Liver (tissue), 9 donors: Measurements from ENCODE around the gene TOP2A. TPM values are rescaled to one million over a fixed set of nuclear protein-coding genes. Genes with fewer than 3 reads are reported as not detected.
A peak's percentile ranks its signal among the peaks of the same experiment; 100 is the strongest.

Source experiments
- DNase-seq: peaks from one replicate; pipeline ENCODE4 v3.0.0-alpha.2; 2017; ENCODE audit warnings: low spot score
- H3K27ac ChIP-seq, 2 donors: one replicate each; pipeline ENCODE4 v1.7.0; 2013; ENCODE audit warnings: inconsistent platforms in 2 of 2, low read length in 2 of 2, control low read depth in 1 of 2, low read depth in 1 of 2, mild to moderate bottlenecking in 1 of 2
- H3K27me3 ChIP-seq, 4 donors: one replicate each; pipeline versions ENCODE4 v1.6.1 to v1.7.0; 2013; ENCODE audit warnings: low read length in 3 of 4, inconsistent platforms in 1 of 4, mild to moderate bottlenecking in 1 of 4, moderate library complexity in 1 of 4; ENCODE audit not compliant: control insufficient read depth in 4 of 4, insufficient read depth in 4 of 4
- H3K36me3 ChIP-seq, 4 donors: one replicate each; pipeline versions ENCODE4 v1.6.1 to v1.7.0; 2013; ENCODE audit warnings: low read length in 3 of 4, mild to moderate bottlenecking in 3 of 4, low read depth in 1 of 4, moderate library complexity in 1 of 4; ENCODE audit not compliant: control insufficient read depth in 4 of 4, insufficient read depth in 3 of 4
- H3K4me1 ChIP-seq, 4 donors: one replicate each; pipeline versions ENCODE4 v1.6.1 to v1.7.0; 2013; ENCODE audit warnings: low read length in 3 of 4, mild to moderate bottlenecking in 3 of 4, moderate library complexity in 1 of 4; ENCODE audit not compliant: control insufficient read depth in 4 of 4, insufficient read depth in 4 of 4
- H3K4me3 ChIP-seq, 3 donors: one replicate each; pipeline versions ENCODE4 v1.6.1 to v1.7.0; 2013; ENCODE audit warnings: low read length in 3 of 3, control low read depth in 1 of 3, low read depth in 1 of 3, mild to moderate bottlenecking in 1 of 3
- H3K9ac ChIP-seq, 2 donors: one replicate each; pipeline ENCODE4 v1.7.0; 2013; ENCODE audit warnings: low read length in 2 of 2, mild to moderate bottlenecking in 2 of 2, moderate library complexity in 2 of 2, control low read depth in 1 of 2, low read depth in 1 of 2
- H3K9me3 ChIP-seq, 4 donors: one replicate each; pipeline versions ENCODE4 v1.6.1 to v1.7.0; 2013; ENCODE audit warnings: low read length in 3 of 4; ENCODE audit not compliant: control insufficient read depth in 4 of 4
- EGR1 ChIP-seq, 2 donors: IDR thresholded peaks; 2 replicates each; pipeline ENCODE4 v1.6.1; 2016 to 2018; ENCODE audit warnings: antibody characterized with exemption in 2 of 2, low read depth in 2 of 2
- FOXA1 ChIP-seq: IDR thresholded peaks from 2 replicates; pipeline ENCODE4 v1.6.1; 2016; ENCODE audit warnings: antibody characterized with exemption
- FOXA2 ChIP-seq: IDR thresholded peaks from 2 replicates; pipeline ENCODE4 v1.6.1; 2016; ENCODE audit warnings: antibody characterized with exemption
- GABPA ChIP-seq, 2 donors: IDR thresholded peaks in 1 of 2; conservative IDR thresholded peaks in 1 of 2; 2 replicates each; pipeline ENCODE4 v1.6.1; 2016; ENCODE audit warnings: antibody characterized with exemption in 2 of 2, mild to moderate bottlenecking in 1 of 2, moderate library complexity in 1 of 2
- HNF4A ChIP-seq, 2 donors: conservative IDR thresholded peaks; 2 replicates each; pipeline ENCODE4 v1.6.1; 2016; ENCODE audit warnings: antibody characterized with exemption in 2 of 2, mild to moderate bottlenecking in 2 of 2
- HNF4G ChIP-seq: IDR thresholded peaks from 2 replicates; pipeline ENCODE4 v1.6.1; 2016; ENCODE audit warnings: antibody characterized with exemption
- JUND ChIP-seq, 2 donors: IDR thresholded peaks; 2 replicates each; pipeline ENCODE4 v1.6.1; 2016; ENCODE audit warnings: antibody characterized with exemption in 2 of 2
- NR2F2 ChIP-seq: IDR thresholded peaks from 2 replicates; pipeline ENCODE4 v1.6.1; 2016; ENCODE audit warnings: antibody characterized with exemption
- RAD21 ChIP-seq, 2 donors: IDR thresholded peaks; 2 replicates each; pipeline ENCODE4 v1.6.1; 2016; ENCODE audit warnings: antibody characterized with exemption in 2 of 2, mild to moderate bottlenecking in 2 of 2
- RXRA ChIP-seq, 2 donors: IDR thresholded peaks; 2 replicates each; pipeline ENCODE4 v1.6.1; 2017 to 2018; ENCODE audit warnings: antibody characterized with exemption in 2 of 2, mild to moderate bottlenecking in 1 of 2
- SP1 ChIP-seq: IDR thresholded peaks from 2 replicates; pipeline ENCODE4 v1.6.1; 2018; ENCODE audit warnings: antibody characterized with exemption, mild to moderate bottlenecking
- TAF1 ChIP-seq: conservative IDR thresholded peaks from 2 replicates; pipeline ENCODE4 v1.6.1; 2016; ENCODE audit warnings: antibody characterized with exemption, mild to moderate bottlenecking
- YY1 ChIP-seq: IDR thresholded peaks from 2 replicates; pipeline ENCODE4 v1.6.1; 2016; ENCODE audit warnings: antibody characterized with exemption, mild to moderate bottlenecking
- WGBS: extraction: QIAGEN DNeasy Blood & Tissue Kit; methylation state at CpG from one replicate; pipeline ENCODE4 v1.1.7; 2013; 5-methylcytosine and 5-hydroxymethylcytosine counted together
- polyA plus RNA-seq, 2 donors: library from polyadenylated mRNA; stranded (reverse) in 1 of 2; unstranded in 1 of 2; fragments of 200-250 nt in 1 of 2; fragments of >200 nt in 1 of 2; fragmentation: Nextera tagmentation in 1 of 2; extraction: Ambion mirVana in 1 of 2; gene quantifications; one replicate each; pipeline versions ENCODE4 v1.2.1 to v1.2.3, GENCODE V29; 2013 to 2015
- total RNA-seq, 2 donors: library from RNA; depleted of rRNA; stranded (reverse); fragments of >200 nt; gene quantifications; one replicate each; pipeline ENCODE4 v1.2.3, GENCODE V29; 2014
- TF ChIP-seq, protein P1 (sequence below): IDR thresholded peaks from 2 replicates; pipeline ENCODE4 v1.6.1; 2016; ENCODE audit warnings: antibody characterized with exemption
- TF ChIP-seq, protein P2 (sequence below): fragments of 150-350 bp; IDR thresholded peaks from 2 replicates; pipeline ENCODE4 v1.5.1; 2017; ENCODE audit warnings: improper control_type of control experiment, low read depth, low read length; ENCODE audit not compliant: missing input control
- TF ChIP-seq, protein P3 (sequence below): IDR thresholded peaks from 2 replicates; pipeline ENCODE4 v1.6.1; 2016; ENCODE audit warnings: antibody characterized with exemption
- TF ChIP-seq, protein P4 (sequence below): IDR thresholded peaks from 2 replicates; pipeline ENCODE4 v1.6.1; 2016; ENCODE audit warnings: antibody characterized with exemption
- donor health status: healthy.
- donor health status: healthy.
- donor health status: healthy.
- donor health status: healthy.
- donor health status: healthy.

Gene TOP2A
- total and polyA plus RNA-seq, 4 donors, result 0.08 to 102 (median 3.6) TPM

DNA sequence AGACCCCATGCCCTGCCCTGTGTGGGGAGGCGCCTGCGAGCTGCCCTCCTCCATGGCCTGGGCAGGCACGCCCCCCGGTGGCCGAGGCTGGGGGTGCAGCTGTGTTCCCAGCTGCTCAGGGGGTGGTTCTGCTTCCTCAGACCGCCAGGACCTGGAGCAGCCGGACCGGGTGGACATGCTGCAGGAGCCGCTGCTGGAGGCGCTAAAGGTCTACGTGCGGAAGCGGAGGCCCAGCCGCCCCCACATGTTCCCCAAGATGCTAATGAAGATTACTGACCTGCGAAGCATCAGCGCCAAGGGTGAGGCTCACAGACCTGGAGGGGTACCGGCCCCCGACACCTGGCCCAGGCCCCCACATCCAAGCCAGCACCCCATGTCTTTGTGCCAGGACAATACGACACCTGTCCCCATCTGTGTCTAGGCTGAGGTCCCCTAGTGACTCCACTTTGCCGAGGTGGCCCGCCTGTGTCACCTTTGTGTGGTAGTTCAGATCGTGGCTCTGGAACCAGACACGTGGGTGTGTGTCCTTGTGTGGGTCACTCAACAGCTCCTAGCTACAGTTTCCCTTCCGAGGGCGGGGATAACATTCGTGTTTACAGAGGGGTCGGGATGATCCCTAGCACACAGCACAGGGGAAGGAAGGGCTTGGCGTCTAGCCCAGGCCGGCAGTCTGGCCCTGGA, 62.4 kb downstream of the TOP2A start:
- 44% methylated on average over 29 of the region's 29 CpGs for WGBS
- Histone ChIP-seq H3K4me3 (peak overlapping the region in 1 of 3 donors; percentile 39), H3K27me3 (no peaks in the 10 kb centered on the region), H3K36me3 (peaks cover 2 to 6% (median 4%) of the 10 kb centered on the region in 4 donors), H3K9ac (no peak overlapping the region), H3K9me3 (no peaks in the 10 kb centered on the region), H3K4me1 (peaks cover 18 to 63% (median 58%) of the 10 kb centered on the region in 4 donors), H3K27ac (peak overlapping the region; percentile 33 to 55)
- TF ChIP-seq RAD21 (IDR thresholded peaks at IDR 0.05) (peak; percentile 96 to 98), NR2F2 (peak; percentile 63)
- TF ChIP-seq, protein P1, sequence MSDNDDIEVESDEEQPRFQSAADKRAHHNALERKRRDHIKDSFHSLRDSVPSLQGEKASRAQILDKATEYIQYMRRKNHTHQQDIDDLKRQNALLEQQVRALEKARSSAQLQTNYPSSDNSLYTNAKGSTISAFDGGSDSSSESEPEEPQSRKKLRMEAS, result no peak
- TF ChIP-seq, protein P2, sequence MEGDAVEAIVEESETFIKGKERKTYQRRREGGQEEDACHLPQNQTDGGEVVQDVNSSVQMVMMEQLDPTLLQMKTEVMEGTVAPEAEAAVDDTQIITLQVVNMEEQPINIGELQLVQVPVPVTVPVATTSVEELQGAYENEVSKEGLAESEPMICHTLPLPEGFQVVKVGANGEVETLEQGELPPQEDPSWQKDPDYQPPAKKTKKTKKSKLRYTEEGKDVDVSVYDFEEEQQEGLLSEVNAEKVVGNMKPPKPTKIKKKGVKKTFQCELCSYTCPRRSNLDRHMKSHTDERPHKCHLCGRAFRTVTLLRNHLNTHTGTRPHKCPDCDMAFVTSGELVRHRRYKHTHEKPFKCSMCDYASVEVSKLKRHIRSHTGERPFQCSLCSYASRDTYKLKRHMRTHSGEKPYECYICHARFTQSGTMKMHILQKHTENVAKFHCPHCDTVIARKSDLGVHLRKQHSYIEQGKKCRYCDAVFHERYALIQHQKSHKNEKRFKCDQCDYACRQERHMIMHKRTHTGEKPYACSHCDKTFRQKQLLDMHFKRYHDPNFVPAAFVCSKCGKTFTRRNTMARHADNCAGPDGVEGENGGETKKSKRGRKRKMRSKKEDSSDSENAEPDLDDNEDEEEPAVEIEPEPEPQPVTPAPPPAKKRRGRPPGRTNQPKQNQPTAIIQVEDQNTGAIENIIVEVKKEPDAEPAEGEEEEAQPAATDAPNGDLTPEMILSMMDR, result peak; percentile 89
- DNase-seq, result peak; percentile 85

DNA sequence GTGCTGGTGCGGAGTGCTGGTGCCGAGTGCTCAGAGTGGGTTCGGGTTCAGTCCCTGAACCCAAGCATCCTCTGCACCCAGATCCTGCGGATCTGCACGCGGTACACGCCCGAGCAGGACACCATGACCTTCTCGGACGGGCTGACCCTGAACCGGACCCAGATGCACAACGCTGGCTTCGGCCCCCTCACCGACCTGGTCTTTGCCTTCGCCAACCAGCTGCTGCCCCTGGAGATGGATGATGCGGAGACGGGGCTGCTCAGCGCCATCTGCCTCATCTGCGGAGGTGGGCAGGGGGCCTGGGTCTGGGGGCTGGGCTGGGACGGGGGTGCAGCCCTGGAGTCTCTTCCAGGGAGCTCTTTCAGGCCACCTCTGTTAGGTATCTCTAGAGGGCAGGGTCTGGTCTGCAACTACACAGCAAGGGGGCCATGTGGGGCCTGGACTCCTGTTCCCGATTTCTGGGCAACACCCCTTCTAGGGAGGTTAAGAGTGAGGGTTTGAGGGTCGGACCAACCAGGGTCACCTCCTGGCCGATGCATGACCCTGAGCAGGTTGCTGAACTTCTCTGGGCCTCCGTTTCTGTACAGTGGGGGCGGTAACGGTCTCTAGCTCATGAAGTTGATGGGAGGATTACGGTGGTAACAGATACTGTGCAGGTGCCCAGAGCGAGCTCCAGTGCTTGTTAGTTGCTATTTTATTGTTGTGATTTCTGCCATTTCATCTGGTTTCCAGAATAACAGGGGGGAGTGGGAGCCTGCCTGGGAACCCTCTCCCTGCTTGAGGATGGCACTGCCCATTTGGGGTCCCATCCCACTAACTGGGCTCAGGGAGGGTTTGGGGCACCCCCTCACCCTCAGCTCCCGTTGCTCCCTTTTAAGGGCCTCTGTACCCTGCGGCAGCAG, 63.2 kb downstream of the TOP2A start:
- H3K9me3 ChIP-seq, result no peaks in the 10 kb centered on the region
- TF ChIP-seq YY1 (no peak), EGR1 (IDR thresholded peaks at IDR 0.05; ENCODE audit: low read depth in 2 of 2) (no peak), JUND (IDR thresholded peaks at IDR 0.05) (no peak), RAD21 (IDR thresholded peaks at IDR 0.05) (no peak), RXRA (IDR thresholded peaks at IDR 0.05) (no peak), HNF4G (no peak), SP1 (no peak), NR2F2 (no peak), FOXA2 (no peak), HNF4A (conservative IDR thresholded peaks at IDR 0.05) (no peak), FOXA1 (no peak), TAF1 (no peak), GABPA (IDR thresholded peaks at IDR 0.05 in 1 of 2, conservative IDR thresholded peaks at IDR 0.05 in 1 of 2) (no peak)
- TF ChIP-seq, protein P3, sequence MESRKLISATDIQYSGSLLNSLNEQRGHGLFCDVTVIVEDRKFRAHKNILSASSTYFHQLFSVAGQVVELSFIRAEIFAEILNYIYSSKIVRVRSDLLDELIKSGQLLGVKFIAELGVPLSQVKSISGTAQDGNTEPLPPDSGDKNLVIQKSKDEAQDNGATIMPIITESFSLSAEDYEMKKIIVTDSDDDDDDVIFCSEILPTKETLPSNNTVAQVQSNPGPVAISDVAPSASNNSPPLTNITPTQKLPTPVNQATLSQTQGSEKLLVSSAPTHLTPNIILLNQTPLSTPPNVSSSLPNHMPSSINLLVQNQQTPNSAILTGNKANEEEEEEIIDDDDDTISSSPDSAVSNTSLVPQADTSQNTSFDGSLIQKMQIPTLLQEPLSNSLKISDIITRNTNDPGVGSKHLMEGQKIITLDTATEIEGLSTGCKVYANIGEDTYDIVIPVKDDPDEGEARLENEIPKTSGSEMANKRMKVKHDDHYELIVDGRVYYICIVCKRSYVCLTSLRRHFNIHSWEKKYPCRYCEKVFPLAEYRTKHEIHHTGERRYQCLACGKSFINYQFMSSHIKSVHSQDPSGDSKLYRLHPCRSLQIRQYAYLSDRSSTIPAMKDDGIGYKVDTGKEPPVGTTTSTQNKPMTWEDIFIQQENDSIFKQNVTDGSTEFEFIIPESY, result no peak
- TF ChIP-seq, protein P4, sequence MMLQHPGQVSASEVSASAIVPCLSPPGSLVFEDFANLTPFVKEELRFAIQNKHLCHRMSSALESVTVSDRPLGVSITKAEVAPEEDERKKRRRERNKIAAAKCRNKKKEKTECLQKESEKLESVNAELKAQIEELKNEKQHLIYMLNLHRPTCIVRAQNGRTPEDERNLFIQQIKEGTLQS, result no peak
- TF ChIP-seq, protein P2, result no peak
- H3K4me3 ChIP-seq, result peak overlapping the region in 1 of 3 donors; percentile 39
- peak overlapping the region in 1 of 2 donors; percentile 33 for H3K27ac ChIP-seq
- H3K27me3 ChIP-seq, result no peaks in the 10 kb centered on the region
- peaks cover 2 to 8% (median 7%) of the 10 kb centered on the region in 4 donors for H3K36me3 ChIP-seq
- H3K4me1 ChIP-seq, result peaks cover 24 to 71% (median 66%) of the 10 kb centered on the region in 4 donors
- no peak overlapping the region for H3K9ac ChIP-seq
- no peak for DNase-seq
- WGBS, result 50% methylated on average over 30 of the region's 30 CpGs
